Spleen (tissue), 11 donors: ENCODE data around the gene ARL5C. TPM values are rescaled to one million over a fixed set of nuclear protein-coding genes. Genes with fewer than 3 reads are reported as not detected.

Experiments used
- DNase-seq: peaks from one replicate; pipeline ENCODE4 v3.0.0-alpha.2; 2020
- H3K27ac ChIP-seq, 8 donors: fragments of 200-600 bp; sonication (generic) in 7 of 8; 1 replicate in 4 of 8; 2 replicates in 4 of 8; pipeline versions ENCODE4 v1.5.0 to v1.8.0; 2016 to 2021; ENCODE audit warnings: inconsistent platforms in 4 of 8, mild to moderate bottlenecking in 4 of 8, moderate library complexity in 1 of 8
- H3K27me3 ChIP-seq, 7 donors: fragments of 200-600 bp; sonication (generic) in 6 of 7; replicated peaks in 1 of 7; 1 replicate in 4 of 7; 2 replicates in 3 of 7; pipeline versions ENCODE4 v1.5.0 to v1.8.0; 2016 to 2021; ENCODE audit warnings: inconsistent platforms in 3 of 7, mild to moderate bottlenecking in 1 of 7
- H3K36me3 ChIP-seq, 6 donors: fragments of 200-600 bp; sonication (generic) in 5 of 6; 1 replicate in 4 of 6; 2 replicates in 2 of 6; pipeline versions ENCODE4 v1.5.0 to v1.8.0; 2016 to 2021; ENCODE audit warnings: inconsistent platforms in 2 of 6
- H3K4me1 ChIP-seq, 6 donors: fragments of 200-600 bp; sonication (generic) in 5 of 6; 1 replicate in 3 of 6; 2 replicates in 3 of 6; pipeline versions ENCODE4 v1.5.0 to v1.8.0; 2016 to 2021; ENCODE audit warnings: inconsistent platforms in 3 of 6
- H3K4me3 ChIP-seq, 8 donors: fragments of 200-600 bp; sonication (generic) in 7 of 8; 1 replicate in 4 of 8; 2 replicates in 4 of 8; pipeline versions ENCODE4 v1.5.0 to v1.8.0; 2016 to 2021; ENCODE audit warnings: inconsistent platforms in 4 of 8, mild to moderate bottlenecking in 4 of 8, moderate library complexity in 2 of 8
- H3K9me3 ChIP-seq, 8 donors: fragments of 200-600 bp; sonication (generic) in 7 of 8; 1 replicate in 4 of 8; 2 replicates in 4 of 8; pipeline versions ENCODE4 v1.5.0 to v1.8.0; 2016 to 2021; ENCODE audit warnings: inconsistent platforms in 4 of 8
- POLR2A ChIP-seq, 3 donors: fragments of 450-650 bp; IDR thresholded peaks; one replicate each; pipeline ENCODE4 v1.5.1; 2017; ENCODE audit warnings: antibody characterized with exemption in 3 of 3, mild to moderate bottlenecking in 1 of 3
- POLR2AphosphoS5 ChIP-seq, 3 donors: sonication (generic); formaldehyde crosslinking; IDR thresholded peaks; one replicate each; pipeline ENCODE4 v1.5.1; 2017; ENCODE audit warnings: antibody characterized with exemption in 3 of 3
- WGBS, 5 donors: extraction: QIAGEN DNeasy Blood & Tissue Kit in 3 of 5; methylation state at CpG; one replicate each; pipeline versions ENCODE4 v1.1.5 to v1.1.7; 2013 to 2018; 5-methylcytosine and 5-hydroxymethylcytosine counted together
- intact Hi-C: fragments of 100-400 bp; cut with DNase I; formaldehyde crosslinking; loops from one replicate; pipeline ENCODE4 v1.15.0; 2023; ENCODE audit warnings: low total_unique reads
- polyA plus RNA-seq, 3 donors: library from polyadenylated mRNA; stranded (reverse); fragments of 200-250 nt; gene quantifications; one replicate each; pipeline ENCODE4 v1.2.1, GENCODE V29; 2013
- total RNA-seq, 7 donors: library from RNA; depleted of rRNA in 3 of 7; stranded (reverse); fragments of >200 nt in 3 of 7; fragmentation: NEBNext Ultra II Directional in 4 of 7; extraction: Animal tissue kit (Norgen Biotek cat#: 25700) in 4 of 7; gene quantifications; one replicate each; pipeline versions ENCODE4 v1.1.0 to v1.2.1, GENCODE V29; 2016 to 2021
- TF ChIP-seq, protein P1 (sequence below), 11 experiments: fragments of 200-600 bp in 7 of 11; fragments of 450-650 bp in 4 of 11; sonication (generic) in 4 of 11; IDR thresholded peaks in 8 of 11; conservative IDR thresholded peaks in 3 of 11; 1 replicate in 7 of 11; 2 replicates in 4 of 11; pipeline versions ENCODE4 v1.4.0 to v1.8.0; 2016 to 2021; ENCODE audit warnings: antibody characterized with exemption in 11 of 11, inconsistent platforms in 4 of 11, mild to moderate bottlenecking in 1 of 11
- donor health status: healthy with polysubstance abuse.
- donor health status: DM: no; HTN: no; CAD: no; lungs with moderate emphysema.
- donor health status: DM: no; HTN: no; CAD: no.
- donor health status: Bipolar disorder and iron deficiency.
- donor health status: healthy.
- donor health status: DM: no; HTN: no; CAD: no.
- donor health status: DM: yes; HTN: yes; CAD: no.

ARL5C gene
- total and polyA plus RNA-seq, 10 donors: not detected

DNA sequence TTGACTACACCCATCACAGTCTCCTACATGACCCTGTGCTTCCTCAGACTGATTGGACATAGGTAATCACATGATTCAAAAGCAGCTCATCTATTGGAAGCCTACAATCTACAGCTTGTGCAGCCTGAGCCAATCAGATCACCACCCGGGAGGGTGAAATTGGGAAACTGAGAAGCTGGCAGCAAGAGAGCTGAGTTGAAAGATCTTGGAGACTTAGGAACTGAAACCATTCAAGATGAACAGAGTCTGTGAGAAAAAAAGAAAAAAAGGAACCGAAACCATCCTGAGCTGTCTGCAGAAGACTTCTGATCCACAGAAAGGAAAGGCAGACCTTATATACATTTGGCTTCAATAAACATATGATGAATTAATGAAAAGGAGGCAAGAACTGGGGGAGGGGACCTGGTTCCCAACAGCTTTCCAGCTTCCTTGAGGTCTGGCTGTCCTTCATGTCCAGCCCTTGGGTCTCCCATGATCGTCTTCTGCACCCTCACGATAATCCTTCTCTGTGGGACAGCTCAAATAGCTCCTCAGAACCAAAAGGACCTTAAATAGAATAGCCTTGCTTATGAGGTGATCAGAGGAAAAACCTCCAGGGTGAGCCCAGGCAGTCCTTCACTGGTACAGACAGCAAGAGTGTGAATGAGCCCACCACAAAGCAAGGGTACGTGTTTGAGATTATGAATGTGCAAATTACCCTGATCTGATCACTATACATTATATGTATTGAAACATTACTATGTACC, 47.1 kb downstream of the ARL5C start:
- WGBS, 5 donors: 60 to 83% (median 75%) methylated on average over 5 of the region's 5 CpGs
- peaks cover 0 to 26% (median 14%) of the 10 kb centered on the region in 6 donors for H3K4me1 ChIP-seq
- no peaks in the 10 kb centered on the region for H3K27me3 ChIP-seq
- TF ChIP-seq POLR2A (IDR thresholded peaks at IDR 0.05): no peak
- TF ChIP-seq, protein P1, sequence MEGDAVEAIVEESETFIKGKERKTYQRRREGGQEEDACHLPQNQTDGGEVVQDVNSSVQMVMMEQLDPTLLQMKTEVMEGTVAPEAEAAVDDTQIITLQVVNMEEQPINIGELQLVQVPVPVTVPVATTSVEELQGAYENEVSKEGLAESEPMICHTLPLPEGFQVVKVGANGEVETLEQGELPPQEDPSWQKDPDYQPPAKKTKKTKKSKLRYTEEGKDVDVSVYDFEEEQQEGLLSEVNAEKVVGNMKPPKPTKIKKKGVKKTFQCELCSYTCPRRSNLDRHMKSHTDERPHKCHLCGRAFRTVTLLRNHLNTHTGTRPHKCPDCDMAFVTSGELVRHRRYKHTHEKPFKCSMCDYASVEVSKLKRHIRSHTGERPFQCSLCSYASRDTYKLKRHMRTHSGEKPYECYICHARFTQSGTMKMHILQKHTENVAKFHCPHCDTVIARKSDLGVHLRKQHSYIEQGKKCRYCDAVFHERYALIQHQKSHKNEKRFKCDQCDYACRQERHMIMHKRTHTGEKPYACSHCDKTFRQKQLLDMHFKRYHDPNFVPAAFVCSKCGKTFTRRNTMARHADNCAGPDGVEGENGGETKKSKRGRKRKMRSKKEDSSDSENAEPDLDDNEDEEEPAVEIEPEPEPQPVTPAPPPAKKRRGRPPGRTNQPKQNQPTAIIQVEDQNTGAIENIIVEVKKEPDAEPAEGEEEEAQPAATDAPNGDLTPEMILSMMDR (IDR thresholded peaks at IDR 0.05 in 8 of 11, conservative IDR thresholded peaks at IDR 0.05 in 3 of 11): no peak
- TF ChIP-seq POLR2AphosphoS5 (IDR thresholded peaks at IDR 0.05): no peak
- no peaks in the 10 kb centered on the region for H3K36me3 ChIP-seq
- DNase-seq: no peak
- intact Hi-C loops: no loop called here
- H3K27ac ChIP-seq: peak overlapping the region in 4 of 8 donors; percentile 1 to 53 (median 28)
- no peaks in the 10 kb centered on the region for H3K9me3 ChIP-seq
- peak overlapping the region in 1 of 8 donors; percentile 28 for H3K4me3 ChIP-seq

DNA sequence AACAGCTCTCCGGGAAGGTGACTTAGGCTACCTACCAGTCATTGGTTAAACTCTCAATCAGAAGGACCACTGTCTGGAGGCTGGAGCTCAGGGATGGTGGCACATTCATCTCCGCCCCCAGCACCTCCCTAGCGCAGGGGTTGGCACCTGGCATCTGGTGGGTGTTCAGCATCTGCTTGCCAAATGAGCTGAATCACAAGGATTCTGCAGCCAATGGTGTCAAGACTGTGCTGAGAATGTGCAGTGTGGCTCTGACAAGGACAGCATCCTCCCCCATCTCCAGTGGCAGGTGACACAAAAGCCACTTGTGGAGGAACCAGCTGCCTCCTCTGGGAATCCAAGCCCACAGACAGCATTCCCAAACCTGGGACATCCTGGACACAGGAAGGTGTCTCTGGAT, 49.7 kb downstream of the ARL5C start:
- Histone ChIP-seq H3K27me3 (no peaks in the 10 kb centered on the region), H3K27ac (no peak overlapping the region), H3K4me1 (peaks cover 0 to 26% (median 12%) of the 10 kb centered on the region in 6 donors), H3K36me3 (no peaks in the 10 kb centered on the region), H3K9me3 (no peaks in the 10 kb centered on the region), H3K4me3 (no peak overlapping the region)
- TF ChIP-seq, protein P1 (IDR thresholded peaks at IDR 0.05 in 8 of 11, conservative IDR thresholded peaks at IDR 0.05 in 3 of 11): no peak
- TF ChIP-seq POLR2A (IDR thresholded peaks at IDR 0.05) (no peak), POLR2AphosphoS5 (IDR thresholded peaks at IDR 0.05) (no peak)
- 60 to 100% (median 84%) methylated on average over 3 of the region's 3 CpGs for WGBS, 5 donors
- intact Hi-C loops: no loop called here
- DNase-seq: no peak

DNA sequence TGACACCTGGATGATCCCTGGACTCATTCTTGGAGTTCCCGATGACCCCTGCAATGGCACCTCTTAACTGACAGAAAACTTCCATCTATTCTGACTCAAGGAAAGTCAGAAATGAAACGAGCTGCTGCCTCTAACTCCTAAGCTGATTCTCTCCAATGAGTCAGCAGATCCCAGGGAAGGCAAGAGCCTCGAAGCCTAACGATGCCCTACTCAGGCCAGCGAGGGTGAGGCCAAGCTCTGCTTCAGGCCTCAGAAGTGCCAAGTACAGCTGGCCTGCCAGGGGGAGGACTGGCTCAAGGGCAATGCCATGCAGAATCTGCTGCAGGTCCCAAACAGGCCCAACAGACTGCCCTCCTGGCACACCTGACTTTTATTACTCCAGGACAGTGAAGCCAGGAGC, 50.8 kb downstream of the ARL5C start:
- no peak overlapping the region for H3K27ac ChIP-seq
- peaks cover 0 to 26% (median 12%) of the 10 kb centered on the region in 6 donors for H3K4me1 ChIP-seq
- H3K27me3 ChIP-seq: peaks cover 0 to 8% (median 0%) of the 10 kb centered on the region in 7 donors
- no peak for DNase-seq
- no peak overlapping the region for H3K4me3 ChIP-seq
- 48 to 58% (median 53%) methylated on average over 3 to 5 of the region's 5 CpGs for WGBS, 5 donors
- no peaks in the 10 kb centered on the region for H3K36me3 ChIP-seq
- TF ChIP-seq POLR2A (IDR thresholded peaks at IDR 0.05): no peak
- no peak for TF ChIP-seq POLR2AphosphoS5 (IDR thresholded peaks at IDR 0.05)
- TF ChIP-seq, protein P1 (IDR thresholded peaks at IDR 0.05 in 8 of 11, conservative IDR thresholded peaks at IDR 0.05 in 3 of 11): no peak
- intact Hi-C loops: no loop called here
- H3K9me3 ChIP-seq: no peaks in the 10 kb centered on the region

DNA sequence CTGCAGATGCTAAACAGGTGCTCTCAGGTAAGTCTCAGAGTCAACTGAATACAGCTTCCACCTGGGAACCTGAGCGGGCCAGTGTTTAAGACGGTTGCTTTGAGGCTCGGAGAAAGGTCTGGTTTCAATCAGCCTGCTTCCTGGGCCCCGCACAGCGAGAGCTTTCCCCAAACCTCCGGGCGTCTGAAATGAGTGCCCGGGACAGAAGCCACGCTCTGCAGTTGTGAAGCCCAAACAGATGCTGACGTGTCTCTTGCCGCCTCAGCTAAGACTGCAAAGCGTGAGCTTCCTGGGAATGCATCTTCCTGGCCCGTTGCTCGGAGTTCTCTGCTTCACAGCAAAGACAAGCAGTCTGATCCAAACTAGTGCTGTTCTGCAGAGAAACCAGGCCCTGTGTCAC, 51.2 kb downstream of the ARL5C start:
- Histone ChIP-seq H3K9me3 (no peaks in the 10 kb centered on the region), H3K4me1 (peaks cover 0 to 22% (median 12%) of the 10 kb centered on the region in 6 donors), H3K27me3 (peaks cover 0 to 8% (median 0%) of the 10 kb centered on the region in 7 donors), H3K27ac (no peak overlapping the region), H3K4me3 (no peak overlapping the region), H3K36me3 (no peaks in the 10 kb centered on the region)
- intact Hi-C loops: no loop called here
- TF ChIP-seq POLR2AphosphoS5 (IDR thresholded peaks at IDR 0.05): no peak
- no peak for TF ChIP-seq POLR2A (IDR thresholded peaks at IDR 0.05)
- TF ChIP-seq, protein P1 (IDR thresholded peaks at IDR 0.05 in 8 of 11, conservative IDR thresholded peaks at IDR 0.05 in 3 of 11): no peak
- 88 to 92% (median 91%) methylated on average over 4 to 14 of the region's 14 CpGs for WGBS, 5 donors
- DNase-seq: no peak
